Measurements from ENCODE around the gene ICOS.
"Not testable (repeated sequence)": the region's sequence is repeated elsewhere in the genome, so short reads cannot be mapped to it uniquely, and the experiment has no call there.

Gene ICOS

DNA sequence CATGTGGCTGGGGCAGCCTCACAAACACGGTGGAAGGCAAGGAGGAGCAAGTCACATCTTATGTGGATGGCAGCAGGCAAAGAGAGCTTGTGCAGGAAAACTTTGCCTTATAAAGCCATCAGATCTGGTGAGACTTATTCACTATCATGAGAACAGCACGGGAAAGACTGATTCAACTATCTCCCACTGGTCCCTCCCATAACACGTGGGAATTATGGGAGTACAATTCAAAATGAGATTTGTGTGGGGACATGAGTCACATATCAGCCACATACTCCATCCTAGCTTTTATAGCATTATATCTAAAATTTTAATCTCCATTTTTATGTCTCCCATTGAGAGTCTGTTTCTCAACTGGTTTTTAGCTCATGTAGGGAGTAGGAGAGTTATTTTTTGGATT lies 45.7 kb downstream of the ICOS start:
- DNase-seq, result no peak

DNA sequence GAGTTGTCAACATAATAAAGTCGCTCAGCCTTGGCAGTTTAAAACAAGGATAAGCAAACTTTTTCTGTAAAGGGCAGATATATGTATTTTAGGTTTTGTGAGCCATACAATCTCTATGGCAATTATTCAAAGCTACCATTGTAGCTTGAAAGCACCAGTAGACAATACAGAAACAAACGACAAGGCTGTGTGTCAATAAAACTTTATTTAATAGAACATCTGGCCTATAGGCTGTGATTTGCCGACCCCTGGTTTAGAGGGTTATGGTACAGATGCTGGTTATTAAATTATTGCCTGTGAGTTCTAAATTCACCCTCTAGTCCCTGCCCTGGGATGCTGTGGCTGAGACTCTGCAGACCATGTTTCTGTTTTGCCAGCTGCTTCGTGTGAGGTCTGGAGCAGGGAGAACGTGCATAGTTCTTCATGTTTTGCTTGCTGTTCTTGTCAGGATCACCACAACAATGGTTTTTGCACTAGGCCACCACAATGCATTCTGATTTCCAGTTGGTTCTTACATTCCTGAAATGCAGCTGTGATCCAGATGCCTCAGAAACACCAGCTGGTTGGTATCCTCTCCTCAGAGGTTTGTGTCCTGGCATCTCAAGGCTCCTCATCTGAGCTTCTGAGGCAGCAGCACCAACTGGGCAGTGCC lies 46.6 kb downstream of the ICOS start:
- no peak for DNase-seq

DNA sequence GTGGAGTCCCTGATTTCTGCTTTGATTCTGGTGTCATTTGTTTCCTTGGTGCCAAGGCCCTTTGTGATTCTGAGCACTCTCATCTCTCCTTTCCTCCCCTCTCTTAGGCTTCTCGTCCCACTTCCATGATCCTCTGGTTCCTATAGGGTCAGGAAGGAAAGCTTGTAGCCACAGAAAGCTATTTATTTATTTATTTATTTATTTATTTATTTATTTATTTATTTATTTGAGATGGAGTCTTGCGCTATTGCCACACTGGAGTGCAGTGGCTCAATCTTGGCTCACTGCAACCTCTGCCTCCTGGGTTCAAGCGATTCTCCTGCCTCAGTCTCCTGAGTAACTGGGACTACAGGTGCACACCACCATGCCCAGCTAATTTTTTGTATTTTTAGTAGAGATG lies 49.4 kb downstream of the ICOS start:
- not testable (repeated sequence) for DNase-seq

DNA sequence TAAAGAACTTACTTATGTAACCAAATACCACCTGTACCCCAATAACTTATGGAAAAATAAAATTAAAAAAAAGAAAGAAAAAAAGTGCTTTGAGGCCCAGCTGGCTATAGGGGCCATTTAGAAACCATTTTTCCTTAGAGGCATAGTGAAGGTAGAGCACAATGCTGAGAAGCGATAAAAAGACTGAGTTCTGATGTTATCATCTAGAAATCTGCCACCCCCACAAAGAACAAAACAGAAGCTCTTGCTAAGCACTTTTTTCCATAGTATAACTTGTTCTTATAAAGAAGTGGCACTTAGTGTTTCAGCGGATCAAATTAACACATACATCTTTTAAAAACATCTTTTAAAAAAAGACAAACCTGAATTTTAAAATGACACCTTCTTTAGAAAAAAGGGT lies 51.4 kb downstream of the ICOS start:
- DNase-seq, result no peak

DNA sequence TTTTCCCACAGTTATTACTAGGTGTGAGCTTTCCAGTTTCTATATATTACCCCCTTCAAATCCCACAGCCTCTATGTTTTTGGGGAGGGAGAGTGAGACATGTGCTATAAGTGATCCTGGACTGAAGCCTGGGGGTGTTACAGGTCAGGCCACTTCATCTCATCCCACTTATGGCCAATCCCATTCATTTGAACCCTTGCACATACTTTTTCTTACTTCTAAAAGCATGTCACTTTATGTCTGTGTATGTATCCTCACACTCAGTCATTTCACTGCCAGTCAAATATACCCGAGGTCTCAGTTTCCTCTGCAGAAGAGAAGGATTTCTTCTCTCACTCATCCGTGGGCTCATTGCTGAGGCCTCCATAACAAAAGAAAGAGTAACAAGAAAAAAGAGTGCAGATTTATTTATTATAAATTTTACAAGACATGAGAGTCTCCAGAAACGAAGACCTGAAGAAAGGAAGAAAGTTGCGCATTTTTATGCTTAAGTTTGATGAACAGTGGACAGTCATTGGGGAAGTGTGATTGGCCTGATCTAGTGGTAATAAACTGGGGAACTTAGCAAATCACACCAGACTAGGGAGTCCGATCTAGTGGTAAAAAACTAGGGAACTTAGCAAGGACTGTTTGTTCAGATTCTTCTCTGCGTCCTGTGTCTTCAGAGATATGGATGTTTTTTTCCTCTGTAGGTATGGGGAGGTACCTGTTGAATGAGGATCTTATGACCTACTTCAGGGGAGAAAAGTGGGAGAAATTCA lies 52.1 kb downstream of the ICOS start:
- no peak for DNase-seq

DNA sequence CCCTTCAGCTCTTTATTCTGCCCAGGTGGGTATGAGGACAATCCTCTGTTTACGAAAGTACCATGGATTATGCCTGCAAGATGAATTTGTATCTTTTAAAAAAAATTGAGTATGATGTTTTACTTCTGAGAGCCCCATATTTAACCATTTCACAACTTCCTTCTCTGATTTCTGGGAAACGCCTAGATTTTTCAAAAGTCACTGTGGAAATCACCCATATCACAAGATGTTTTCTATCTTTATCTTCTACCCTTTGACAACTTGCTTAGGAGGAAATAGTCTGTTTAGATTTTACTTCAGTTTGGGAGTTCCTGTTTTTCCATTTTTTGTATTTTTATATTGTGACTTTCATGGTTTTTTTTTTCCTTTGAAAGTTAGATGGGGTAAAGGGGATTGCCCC lies 53.0 kb downstream of the ICOS start:
- DNase-seq, result no peak

DNA sequence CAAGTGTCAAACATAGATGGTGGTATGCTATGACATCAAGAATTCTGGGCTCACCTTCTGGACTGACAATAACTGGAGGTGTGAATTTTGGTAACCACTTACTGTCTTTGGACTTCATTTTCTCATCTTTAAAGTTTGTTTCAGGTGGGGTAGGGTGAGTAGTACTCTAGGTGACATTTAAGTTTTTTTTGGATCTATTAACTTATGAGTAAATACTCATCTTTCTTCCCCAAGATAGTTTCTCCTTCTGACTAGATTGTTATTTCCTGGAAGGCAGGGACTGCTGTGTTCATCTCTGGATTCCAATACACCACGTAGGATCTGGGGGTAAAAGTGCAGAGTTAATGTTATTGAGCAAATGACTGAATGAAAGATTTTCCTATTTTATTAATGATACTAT lies 55.9 kb downstream of the ICOS start:
- DNase-seq, result no peak

DNA sequence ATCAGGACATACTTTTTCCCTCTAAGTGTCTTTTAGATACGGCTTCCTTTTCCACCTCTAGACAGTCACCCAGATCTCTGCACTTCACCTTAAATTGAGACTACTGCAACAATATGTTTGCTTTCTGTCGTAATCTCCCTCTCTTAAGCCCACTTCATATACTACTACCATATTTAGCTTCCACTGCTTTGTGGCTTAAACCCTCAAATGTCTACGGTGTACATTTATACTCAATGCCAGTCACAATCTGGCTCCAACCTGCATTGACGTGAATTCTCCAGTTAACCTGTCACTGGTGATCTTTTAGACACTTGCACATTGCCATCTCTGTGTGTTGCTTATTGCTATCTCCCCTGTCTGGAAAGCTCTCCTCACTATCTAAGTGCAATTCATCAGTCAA lies 56.4 kb downstream of the ICOS start:
- DNase-seq, result no peak

DNA sequence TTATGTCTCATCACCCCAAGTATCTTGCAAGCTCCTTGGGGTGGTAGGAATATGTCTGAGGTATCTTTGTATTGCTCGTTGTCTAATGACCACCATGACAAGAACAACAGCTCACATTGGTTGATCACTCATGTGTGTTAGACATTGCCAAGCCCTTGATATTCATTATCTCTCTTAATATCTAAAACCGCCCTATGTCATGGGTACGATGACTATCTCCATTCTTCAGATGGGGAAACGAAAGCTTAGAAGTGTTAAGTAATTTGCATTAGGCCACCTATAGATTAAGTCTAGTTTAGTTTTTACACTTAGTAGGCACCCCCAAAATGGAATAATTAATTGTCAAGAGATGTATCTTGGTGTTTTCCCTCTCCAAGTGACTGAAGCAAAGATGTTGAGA lies 57.0 kb downstream of the ICOS start:
- DNase-seq, result no peak

DNA sequence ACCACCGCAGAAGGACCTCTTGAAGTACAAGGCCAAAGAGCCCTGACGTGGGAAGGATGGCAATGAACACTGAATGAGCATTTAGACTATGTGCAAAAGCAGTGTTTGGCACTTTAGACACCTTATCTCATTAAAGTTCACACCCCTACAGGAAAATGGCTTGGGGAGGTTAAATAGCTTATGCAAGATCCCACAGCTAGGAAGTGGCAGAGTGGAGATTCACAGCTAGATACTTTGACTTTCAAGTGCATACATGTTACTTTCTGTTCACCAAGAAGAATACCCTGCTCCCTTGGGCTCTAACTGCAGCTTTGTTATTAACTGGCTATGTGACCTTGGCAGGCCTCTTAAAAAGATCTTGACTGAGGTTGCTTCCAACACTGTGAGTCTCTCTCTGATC lies 58.2 kb downstream of the ICOS start:
- no peak for DNase-seq

DNA sequence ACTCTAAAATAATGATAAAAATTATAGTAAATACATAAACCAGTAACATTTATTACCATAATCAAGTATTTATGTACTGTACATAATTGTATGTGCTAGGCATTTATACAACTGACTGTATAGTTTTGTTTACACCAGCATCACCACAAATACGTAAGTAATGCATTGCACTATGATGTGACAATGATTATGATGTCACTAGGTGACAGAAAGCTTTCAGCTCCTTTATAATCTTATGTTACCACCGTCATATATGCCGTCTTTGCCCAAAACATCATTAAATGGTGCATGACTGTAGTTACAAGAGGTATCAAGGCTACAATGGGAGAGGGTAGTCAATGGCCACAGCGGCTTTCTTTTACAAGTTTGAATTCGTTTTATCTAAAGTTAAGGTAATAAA lies 60.1 kb downstream of the ICOS start:
- no peak for DNase-seq

DNA sequence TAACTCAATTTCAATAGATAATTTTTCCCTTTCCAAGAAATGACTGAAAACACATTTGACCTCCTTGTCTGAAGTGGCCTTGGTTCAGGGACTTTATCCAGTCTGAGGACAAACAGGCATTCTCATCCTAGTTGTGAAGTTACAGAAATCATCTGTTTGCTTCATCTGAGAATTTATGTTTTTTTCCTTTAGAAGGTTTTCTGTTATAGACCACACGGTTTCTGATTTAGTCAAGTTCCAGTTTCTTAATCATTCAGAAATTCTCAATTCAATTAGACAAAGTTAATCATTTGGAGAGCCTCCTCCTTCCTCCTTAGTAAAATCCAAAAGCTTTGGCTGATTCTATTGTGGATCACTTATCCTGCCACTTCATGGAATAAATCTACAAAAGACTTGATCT lies 60.9 kb downstream of the ICOS start:
- DNase-seq, result no peak

DNA sequence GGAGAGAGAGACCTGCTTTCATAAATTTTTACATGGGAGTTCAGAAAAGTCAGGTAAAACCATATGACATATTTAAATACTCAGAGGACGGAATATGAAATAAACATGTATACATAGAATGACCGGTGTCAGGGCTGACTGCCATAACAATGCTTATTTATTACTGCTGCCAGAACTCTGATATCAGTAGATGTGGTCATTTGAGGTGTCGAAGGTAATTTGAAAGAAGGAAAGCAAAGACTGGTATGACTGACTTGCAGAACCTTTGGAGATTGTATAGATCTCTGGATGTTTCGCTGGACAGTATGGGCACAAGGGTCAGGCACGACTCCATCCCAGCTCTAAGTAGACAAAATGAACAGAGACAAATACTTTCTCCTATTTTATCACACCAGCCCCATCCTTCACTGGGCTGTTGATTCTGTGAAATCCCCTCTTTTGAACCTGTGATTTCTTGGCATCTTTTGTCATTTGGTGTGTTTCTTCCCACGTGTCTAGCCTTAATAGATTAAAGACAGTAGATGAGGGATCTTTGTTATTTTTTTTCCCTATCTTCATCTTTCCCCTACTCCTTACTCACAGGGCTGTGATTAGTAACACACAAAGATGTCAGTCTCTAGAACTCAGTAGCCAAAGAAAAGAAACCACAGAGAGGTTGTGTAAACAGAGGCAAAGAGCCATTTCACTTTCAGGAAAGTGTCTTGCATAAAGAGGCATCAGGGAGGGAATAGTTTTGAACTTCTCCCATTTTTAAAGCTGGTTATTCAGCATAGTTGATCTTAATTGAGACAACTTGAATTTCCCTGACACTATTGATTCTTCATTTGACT lies 61.6 kb downstream of the ICOS start:
- DNase-seq, result no peak

DNA sequence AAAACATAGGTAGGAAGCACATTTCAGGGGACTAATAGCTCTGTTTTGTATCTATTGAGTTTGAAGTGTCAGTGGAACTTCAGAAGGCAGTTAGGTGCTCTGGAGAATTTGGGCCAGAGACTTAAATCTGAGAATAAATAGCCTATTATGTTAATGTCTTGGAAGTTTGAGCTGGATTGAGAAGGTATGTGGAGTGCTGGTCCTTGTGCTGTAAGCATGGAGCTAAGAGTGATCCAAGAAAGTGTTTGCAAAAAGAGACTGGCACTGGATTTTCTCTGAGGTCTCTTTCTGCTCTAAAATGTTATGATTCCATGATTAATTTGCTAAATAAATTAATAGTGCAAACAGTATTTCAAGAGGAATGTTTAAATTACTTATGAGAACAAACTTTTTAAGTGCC lies 63.3 kb downstream of the ICOS start:
- no peak for DNase-seq

DNA sequence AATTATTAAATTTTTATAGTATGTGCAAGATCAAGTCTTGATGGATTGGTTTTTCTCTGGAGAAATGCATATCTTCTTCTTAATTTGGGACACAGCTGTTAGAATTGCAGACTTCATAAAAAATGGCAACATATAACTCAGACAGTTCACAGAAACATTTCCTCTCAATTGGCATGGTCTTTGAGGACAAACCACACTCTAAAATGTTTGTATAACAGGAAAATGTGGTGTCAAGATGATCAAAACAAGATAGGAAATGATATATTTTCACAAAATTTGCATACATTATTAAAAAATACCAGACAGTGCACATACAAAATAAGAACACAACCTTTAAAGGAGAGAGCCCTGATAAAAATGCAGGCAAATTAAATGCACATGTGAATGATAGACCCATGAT lies 63.9 kb downstream of the ICOS start:
- DNase-seq, result no peak

DNA sequence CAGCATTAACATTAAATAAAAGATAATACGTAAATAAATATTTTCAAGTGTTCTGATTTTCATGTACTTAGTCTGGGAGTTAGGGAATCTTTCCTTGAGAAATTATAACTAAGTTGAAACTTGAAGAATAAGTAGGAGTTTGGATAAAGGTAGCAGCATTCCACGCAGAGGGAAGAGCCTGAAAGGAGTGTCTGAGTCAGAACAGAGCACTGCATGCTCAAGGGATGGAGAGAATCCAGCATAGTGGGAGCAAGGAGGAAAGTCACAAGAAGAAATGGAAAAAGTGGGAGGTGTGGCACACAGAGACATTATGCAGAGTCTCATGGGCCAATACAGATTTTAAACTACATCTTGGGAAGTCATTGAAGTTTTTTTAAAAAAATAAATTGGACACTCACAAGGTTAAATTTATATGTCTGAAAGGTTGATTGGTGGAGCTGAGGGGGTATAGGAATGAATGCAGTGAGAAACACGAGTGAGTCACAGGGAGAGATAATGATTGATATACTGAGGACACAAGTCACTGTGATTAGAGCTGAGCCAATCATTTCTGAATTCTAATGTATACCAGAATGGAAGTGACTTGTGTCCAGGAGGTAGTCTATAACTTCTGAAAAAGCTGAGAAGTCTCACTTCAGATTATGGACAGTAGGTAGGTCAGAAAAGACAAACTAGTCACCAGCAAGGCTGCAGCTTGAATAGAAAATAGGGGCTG lies 66.9 kb downstream of the ICOS start:
- no peak for DNase-seq

DNA sequence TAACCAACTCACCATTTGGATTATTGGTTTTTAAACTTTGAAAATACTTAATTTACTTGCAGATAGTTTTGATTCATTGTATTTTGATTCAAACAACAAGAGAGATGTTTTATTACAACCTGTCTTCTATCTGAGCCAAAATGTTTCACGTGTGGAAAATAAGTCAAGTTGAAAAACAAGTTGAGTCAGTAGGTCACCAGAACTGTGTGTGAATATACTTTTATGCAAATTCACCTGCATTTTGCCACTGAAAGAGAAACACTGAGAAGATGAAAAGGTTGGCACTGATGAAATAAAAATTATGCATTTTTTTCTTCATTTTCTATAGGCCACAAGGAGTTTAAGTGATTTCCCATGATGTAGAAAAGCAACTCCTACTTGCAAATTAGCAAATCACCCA lies 68.3 kb downstream of the ICOS start:
- no peak for DNase-seq

DNA sequence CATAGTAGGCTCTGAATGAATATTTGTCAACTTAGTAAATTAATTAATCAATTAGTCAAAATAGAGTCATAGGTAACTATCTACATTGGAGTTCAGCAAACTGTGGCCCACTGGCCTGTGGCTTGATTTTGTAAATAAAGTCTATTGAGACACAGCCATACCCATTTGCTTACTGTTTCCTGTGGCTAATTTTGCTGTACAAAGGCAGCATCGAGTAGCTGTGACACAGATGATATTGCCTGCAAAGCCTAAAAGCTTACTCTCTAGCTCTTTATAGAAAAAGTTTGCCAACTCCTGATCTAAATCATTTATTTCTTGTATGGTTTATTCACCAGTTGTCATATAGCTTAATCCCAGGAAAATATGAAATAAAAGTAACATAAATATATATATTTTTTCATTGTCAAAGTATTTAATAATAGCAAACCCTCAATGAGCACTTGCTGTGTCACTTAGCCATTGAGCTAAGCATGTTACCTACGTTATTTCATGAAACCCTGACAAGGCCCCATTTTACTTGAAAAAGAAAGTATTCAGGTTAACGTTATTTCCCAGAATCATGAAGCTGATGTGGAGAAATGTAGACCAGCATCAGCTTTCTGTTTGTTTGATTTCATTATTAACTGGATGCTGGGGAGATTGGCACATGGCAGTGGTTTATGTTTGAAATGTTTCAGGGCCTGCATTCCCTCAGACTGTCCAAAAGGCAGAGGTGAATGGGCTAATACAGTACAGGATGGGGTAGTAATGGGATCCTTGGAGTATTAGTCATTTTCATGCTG lies 69.6 kb downstream of the ICOS start:
- DNase-seq, result no peak

DNA sequence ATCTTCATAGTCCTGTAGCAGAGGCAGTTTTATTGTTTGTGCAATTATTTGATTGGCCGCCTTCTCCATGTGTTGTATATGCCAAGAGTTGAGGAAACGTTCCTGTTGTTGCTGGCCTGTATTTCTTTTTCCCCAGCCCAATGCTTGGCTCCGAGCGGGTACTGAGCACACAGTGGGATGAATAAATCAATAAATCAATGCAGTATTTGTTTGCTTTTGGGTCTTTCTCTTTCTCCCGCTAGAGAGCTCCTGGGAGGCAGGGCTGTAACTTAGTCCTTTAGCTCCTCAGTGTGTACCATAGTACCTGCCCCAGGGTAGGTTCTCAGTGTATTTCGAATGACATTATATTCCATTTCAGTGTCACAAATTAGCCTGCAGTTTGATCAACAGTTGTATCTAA lies 71.8 kb downstream of the ICOS start:
- no peak for DNase-seq

DNA sequence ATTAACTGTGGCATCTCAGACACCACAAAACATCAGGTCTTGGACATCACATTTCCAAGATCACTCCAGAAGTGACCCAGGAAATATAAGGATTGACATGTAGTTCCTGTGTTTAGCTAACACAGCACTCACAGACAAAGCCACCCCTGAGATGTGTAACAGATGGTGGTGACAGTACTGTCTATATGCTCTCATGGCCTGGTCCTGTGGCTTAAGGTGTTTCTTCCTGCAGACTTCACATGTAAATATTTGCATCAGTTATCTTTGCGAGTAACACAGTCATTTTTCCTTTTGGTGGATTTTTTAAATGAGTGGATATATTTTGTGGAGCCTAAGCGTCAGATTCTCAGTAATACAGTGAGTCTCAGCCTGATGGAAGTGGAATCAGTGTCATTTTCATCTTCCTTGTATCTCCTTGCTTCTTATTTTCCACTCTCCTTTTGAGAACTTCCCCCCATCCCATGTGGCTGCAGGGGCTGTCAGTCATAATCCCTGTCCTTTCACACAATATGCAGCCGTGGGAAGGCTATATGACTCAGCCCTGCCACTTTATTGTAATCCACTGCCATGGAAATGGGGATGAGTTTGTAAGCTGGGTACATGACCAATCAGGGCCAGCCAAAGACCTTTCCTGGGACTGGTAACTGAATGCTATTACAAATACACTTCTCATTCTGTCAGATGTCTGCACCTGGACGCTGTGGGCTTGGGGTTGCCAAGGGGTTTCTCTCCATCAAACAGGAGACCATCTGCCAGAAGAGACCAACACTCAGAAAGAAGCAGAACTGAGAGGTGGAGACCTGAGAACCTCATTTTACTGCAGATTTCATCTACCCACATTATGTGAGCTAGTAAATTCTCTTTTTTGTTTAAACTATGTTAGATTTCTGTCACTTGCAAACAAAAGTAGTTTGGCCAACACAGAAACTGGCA lies 74.3 kb downstream of the ICOS start:
- DNase-seq, result no peak
